Measurements from ENCODE around the gene CELF4.

The CELF4 gene

DNA sequence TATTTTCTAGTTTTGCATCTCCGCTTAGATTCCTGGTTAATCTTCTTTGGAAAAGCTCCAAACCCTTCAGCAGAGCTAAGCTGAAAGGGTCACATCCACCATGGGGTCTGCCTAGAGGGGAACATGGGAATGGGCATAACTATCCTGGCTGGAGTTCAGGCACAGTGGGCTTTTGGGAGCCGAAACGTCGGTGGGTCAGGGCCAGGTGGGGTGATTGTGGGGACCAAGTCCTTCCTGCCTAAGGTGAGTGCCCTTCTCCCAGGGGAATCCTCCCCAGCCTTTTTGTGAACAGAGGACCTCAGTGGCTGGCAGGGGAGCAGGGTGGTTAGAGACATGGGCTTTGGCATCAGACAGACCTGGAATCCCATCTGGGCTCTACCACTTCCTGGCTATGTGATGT lies 60.3 kb downstream of the CELF4 start:
- intact Hi-C loops (cut with DNase I) = no loop called here
- peak in 3 of 10 donors; percentile 30 to 61 (median 59) for DNase-seq

DNA sequence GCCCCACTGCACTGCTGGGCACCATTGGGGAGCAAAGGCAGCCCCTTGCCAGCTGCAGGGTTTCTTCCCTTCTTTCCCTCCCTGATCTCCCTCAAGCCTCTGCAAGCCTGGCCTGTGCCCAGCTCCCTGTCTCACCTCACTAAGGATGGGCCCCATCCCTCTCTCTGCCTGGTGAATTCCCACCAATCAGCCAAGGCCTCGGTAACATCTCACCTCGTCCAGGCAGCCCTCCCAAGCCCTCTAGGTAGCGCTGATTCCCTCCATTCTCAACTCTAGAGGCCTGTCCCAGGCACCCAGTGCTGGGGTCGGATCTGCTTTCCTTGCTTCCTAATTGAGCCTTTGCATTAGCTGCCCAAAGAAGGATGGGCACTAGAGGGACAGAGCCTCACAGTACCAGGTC lies 63.0 kb downstream of the CELF4 start:
- intact Hi-C loops (cut with DNase I) = no loop called here
- DNase-seq = peak in 1 of 10 donors; percentile 75

DNA sequence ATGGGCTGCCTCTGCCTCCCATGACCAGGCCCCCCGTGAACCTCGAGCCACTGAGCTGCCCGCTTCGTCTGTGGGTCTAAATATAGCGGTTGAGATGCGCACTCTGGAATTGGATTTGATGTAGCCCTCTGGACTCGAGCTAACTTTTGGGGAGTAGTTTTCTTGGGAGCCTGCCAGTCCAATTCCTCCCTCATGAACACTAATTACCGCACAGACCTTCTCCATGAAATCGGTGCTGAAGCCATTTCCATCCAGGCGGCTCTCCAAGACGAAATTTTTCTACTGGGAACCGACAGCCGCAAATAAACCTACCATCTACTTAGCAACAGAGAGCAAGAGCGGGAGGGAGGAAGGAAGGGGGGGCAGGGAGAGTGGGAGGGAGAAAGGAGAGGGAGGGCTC lies 63.6 kb downstream of the CELF4 start:
- intact Hi-C loops (cut with DNase I) = no loop called here
- peak in 5 of 10 donors; percentile 17 to 83 (median 71) for DNase-seq

DNA sequence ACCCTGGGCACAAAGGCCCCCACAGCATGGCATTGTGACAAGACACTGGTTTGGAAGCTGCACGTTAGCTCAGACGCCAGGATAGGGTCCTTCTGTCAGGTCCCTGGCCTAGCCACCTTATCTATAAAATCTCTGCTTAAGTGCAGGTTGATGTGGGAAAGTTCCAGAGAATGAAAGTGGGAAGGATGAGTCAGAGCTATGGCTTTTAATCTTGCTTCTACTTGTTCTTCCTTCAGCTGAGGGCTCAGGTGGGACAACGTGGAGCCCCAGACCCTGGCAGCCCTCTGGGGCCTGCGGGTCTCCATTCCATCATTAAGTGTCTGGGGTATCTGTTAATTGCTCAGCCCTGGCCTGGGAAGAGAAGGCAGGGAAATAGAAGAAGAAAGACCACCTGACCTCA lies 64.5 kb downstream of the CELF4 start:
- no peak for DNase-seq
- intact Hi-C loops (cut with DNase I) = no loop called here

DNA sequence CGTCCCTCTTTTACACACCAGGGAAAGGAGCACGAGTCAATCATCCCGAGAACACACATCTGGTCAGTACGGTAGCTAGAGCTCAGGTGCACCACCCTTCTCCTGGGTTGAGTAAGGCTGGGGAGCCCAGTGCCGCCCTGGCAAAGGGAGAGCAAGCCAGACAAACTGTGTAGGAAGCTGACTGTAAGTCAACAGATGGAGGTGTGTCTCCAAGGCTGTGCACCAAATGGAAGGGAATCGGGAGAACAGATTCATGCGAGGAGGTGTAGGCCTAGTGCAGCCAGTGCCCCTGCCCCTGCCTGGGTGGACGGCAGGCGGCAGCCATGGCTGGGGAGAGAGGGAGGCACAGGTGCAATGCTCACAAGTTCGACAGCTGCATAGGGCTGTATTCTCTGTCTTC lies 65.7 kb downstream of the CELF4 start:
- peak in 2 of 10 donors; percentile 76 to 81 for DNase-seq
- intact Hi-C loops (cut with DNase I) = no loop called here

DNA sequence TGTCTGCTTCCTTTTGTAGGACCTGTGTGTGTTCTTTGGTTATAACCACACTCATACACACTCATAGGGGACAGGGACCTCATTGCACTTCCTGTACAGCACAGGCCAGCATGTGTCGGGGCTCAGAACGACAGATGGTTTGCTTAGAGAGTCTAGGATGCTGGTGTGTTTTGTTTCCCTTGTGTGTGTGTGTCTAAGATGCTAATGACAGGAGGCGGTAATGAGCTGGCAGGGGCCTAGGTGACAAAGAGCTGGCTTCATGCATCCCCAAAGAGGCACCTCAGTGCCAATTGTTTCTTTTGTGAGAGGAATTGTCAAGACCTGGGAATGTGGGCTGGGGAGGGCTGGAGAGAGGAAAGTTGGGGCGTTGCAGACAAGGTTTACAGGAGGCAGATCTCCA lies 66.6 kb downstream of the CELF4 start:
- DNase-seq = peak in 1 of 10 donors; percentile 81
- intact Hi-C loops (cut with DNase I) = no loop called here

DNA sequence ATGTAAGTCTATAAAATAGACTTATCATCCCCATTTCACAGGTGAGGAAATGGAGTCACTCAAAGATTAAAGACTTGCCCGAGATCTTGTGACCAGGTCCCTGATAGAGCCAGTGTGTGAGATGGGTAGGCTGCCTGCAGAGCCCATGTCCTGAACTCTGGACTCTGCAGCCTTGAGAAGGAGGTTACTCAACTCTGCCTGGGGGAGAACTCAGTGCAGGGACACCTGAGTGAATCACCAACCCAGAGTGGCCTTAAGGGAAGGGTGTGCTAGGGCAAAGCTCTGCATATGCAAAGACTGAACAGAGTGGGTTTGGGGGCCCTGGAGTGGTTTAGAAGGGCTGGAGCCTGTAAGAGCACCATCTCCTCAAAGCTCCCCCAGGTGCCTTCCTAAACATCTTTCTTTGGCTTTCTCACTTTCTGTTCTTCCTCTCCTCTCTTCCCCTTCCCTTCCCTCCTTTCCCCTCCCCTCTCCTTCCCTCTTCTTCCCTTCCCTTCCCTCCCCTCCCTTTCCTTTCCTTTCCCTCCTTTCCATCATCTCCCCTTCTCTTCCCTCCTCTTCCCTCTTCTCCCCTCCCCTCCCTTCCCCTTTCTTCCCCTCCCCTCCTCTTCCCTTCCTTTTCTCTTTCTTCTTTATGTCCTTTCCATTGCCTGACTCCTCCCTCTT lies 67.6 kb downstream of the CELF4 start:
- intact Hi-C loops (cut with DNase I) = no loop called here
- DNase-seq = peak in 1 of 10 donors; percentile 13

DNA sequence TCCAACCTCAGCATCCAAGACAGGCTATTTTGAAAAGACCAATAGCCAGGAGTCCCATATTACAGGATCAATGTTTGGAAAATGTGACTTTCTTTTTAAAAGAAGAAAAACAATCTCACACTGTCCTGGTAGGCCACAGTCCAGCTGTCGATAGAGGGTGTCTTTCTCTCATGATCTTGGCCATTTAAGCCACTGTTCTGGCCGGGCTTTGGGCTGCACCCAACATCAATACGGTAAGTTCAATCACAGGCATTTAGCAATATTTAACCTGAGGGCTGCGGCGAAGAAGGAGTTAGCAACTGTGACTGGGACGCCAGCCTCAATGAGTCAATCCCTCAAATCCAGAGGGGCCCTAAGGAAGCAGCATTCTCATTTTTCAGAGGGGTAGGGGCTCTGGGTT lies 69.0 kb downstream of the CELF4 start:
- DNase-seq = peak in 1 of 10 donors; percentile 13
- intact Hi-C loops (cut with DNase I) = no loop called here

DNA sequence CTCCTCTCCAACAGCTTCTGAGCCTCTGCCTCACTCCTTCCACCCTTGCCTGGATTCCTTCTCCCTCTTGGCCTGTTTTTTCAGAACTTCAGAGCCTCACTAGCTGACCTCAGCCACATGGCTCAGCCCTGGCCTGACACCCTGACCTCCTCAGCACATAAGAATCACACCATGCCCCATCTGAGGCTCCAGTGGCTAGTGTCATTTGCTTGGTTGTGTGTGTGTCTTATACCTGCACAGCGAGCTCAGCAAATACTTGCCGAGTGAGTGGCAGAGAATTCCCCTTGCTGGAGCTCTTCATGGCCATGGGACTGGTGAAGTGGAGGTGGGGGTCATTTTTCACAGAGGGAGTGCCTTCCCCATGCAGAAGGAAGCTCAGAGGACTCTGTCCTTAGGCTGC lies 70.2 kb downstream of the CELF4 start:
- peak in 1 of 10 donors; percentile 42 for DNase-seq
- intact Hi-C loops (cut with DNase I) = no loop called here

DNA sequence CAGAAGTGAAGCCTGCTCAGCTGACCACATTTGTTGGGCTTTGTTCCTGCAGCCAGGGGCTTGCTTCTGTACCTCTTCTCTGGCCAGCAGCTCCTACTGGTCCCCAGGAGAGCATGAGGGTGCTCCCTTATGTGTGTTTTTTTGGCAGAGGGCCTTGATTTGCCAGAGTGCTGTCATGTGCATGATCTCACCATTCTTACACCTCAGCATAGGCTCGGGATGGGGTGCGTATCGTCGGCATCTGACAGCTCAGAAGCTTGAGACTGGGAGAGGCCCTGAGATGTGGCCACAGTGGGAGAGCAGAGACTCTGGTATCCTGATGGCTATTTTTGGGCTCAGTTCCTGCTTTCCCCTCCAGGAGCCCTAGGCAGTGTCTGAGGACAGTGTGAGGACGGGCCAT lies 71.2 kb downstream of the CELF4 start:
- peak in 2 of 10 donors; percentile 58 to 59 for DNase-seq
- intact Hi-C loops (cut with DNase I) = no loop called here

DNA sequence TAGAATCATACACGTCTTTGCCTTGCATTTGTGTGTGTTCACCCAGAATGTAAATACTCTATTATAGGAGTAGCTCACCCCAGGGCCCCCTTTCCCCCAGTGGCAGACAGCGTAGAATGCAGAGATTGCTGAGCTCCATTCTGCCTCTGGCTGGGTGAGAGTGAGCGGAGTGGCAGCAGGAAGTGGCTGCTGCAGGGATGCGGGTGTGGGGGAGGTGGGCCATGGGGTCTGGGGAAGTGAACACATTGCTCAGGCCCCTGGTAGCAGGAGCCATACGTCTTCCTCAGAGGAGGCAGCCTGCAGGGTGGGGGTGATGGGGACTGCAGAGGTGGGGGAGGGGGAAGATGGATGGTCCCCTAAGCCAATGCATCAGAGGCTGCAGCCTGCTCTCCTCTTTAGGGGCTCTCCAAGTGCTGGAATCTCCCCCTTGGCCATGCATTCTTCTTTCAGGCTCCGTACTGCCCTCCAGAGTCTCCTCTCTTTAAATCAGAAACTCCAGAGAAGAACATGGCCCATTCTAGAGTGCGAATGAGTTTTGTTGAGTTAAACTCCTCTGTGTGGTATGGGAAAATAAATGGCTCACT lies 72.2 kb downstream of the CELF4 start:
- intact Hi-C loops (cut with DNase I) = no loop called here
- peak in 2 of 10 donors; percentile 26 to 55 for DNase-seq

DNA sequence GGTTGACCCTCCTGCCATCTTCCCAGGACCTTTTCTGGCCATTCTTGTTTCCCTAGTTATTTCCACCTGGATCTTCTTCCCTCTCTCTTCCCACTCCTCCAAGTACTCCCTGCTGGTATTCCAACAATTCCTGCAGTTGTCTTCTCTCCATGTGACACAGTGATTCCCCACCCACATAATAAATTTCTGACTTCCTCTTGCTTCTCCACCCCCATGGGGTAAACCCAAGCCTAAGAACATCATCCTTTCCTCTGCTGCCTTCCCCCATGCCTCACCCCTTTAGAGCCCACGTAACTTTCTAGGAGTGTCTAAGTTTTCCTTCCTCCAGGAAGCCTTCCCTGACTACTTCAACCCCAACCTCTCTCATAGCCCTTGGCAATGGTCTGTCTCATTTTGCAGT lies 72.6 kb downstream of the CELF4 start:
- DNase-seq = no peak
- intact Hi-C loops (cut with DNase I) = no loop called here

DNA sequence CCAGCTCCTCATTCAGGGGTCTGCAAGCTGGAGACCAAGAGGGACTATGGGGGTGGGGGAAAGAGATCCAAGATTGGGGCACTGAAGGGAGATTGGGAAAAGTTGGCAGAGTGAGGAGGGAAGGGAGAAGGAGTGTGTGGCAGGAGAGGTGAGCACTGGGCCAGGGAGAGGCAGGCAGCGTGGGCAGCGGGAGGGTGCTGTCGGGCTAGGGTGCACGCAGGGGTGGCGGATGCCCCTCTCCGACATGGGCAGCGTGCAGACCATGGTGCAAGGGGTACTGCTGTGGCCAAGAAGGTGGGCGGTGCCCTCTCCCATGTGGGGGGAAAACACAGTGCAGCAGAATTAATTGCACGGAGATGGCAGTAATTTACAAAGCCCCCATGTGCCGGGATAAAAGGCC lies 74.1 kb downstream of the CELF4 start:
- intact Hi-C loops (cut with DNase I) = no loop called here
- DNase-seq = peak in 2 of 10 donors; percentile 59 to 73

DNA sequence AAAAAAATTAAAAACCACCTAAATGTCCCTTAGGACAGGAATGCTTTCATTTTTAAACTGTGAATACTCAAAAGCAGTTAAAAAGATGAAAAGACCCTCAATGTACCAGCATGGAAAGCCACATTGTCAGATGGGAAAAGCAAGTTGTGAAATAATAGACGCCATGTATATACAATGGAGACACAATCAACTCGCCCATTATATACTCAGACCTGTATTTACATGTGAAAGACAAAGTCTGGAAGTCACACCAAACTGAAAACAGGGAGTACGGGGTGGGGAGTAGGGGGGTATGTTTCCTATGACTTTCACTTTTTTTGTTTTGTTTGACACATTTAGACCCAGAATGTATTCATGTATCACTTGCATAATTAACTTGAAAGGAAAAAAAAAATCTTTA lies 75.6 kb downstream of the CELF4 start:
- intact Hi-C loops (cut with DNase I) = no loop called here

DNA sequence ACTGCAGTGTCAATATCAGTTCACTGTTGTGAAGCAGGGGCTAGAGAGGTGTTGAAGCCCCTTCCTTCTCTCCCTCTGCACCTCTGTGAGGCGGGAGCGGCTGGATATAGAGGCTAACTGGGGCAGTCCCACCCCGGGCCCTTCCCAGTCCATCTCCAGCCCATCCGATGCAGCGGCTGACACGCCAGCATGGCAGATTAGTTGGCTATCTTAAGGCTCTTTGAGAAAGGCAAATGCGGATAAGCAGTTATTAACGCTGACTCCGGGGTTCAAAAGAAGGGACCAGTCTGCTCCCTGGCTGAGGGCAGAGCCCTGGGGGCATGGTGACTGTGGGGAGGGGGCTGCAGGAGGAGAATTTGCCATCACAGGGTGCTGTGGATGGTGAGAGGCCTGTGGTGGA lies 76.6 kb downstream of the CELF4 start:
- intact Hi-C loops (cut with DNase I) = no loop called here
- DNase-seq = peak in 1 of 10 donors; percentile 59

More for the DNA sequence above, 75.6 kb downstream of the CELF4 start:
- DNase-seq = no peak

DNA sequence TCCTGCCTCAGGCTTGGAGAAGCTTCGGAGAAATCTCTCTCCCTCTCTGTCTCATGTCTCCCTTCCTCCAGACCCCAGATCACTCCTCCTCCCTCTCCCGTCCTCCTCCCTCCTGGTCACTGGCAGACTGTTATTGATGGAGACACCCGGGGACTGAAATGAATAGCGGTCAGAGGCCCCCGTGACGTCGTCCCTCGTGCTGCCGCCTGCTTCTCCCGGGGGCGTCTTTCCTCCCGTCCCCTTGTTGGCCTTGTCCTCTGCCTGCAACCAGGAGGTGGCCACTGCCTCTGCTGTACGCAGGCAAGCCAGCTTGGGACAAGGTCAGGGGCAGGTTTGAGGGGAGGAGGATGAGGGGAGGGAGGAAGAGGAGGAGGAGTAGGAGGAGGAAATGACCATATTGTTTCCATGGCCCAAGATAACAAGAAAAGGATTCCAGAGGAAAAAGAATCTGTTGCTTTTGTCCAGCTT lies 78.2 kb downstream of the CELF4 start:
- intact Hi-C loops (cut with DNase I) = no loop called here
- peak in 1 of 10 donors; percentile 32 for DNase-seq

DNA sequence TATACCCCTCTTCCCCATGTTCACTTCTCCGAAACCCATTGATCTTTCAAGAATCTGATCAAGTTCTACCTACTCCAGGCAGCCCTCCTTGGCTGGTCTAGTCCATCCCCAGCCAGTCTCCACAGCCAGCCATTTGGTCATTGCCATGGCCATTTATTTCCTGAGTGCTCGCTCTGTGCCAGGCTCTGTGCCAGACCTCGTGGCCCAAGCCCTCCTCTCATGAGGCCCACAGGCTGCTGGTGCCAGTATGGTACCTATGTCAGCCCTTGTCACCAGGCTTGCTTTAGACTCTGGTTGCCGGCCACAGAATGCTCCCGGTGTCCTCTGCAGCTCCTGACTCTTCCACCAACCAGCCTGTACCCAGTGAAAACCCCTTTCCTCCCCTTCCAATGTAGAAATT lies 78.8 kb downstream of the CELF4 start:
- DNase-seq = peak in 1 of 10 donors; percentile 62
- intact Hi-C loops (cut with DNase I) = no loop called here

DNA sequence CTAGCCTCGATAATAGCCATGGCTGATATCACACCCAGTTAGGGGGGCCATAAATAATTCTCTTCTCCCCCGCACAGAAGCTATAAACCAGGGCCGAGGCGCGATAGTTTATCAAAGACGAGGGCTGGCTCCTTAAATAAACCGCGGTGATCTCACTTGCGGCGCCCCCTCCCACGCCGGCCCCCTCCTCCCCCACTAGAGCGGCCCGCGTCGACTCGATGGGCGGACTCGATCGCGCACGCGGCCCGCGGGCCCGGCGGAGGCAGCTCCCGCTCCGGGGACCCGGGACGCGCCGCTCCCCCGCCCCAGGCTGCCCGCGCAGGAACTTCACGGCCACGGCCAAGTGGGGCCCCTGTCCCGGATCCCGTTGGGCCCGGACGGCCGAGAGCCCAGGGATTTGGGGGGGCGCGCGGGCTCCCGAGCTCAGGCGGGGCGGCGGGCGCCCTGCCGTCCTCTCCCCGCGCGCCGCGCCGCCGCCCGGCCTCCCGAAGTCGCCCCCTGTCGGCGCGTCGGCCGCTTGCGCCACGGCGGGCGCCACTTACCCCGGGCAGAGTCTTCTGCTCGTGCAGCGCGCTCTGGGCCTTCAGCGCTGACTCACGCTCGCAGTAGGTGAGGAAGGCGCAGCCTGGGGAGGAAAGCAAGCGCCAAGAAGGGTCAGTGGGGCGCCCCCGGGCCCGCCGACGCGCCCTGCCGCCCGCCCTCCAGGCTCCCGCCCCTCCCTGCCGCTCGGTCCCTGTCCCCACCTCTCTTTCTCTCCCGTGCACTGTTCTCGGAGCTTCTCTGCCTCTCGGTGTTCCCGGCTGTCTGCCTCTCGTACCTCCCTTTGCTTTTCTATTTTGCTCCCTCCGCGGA lies 80.4 kb downstream of the CELF4 start:
- peak in 5 of 10 donors; percentile 33 to 88 (median 81) for DNase-seq
- intact Hi-C loops (cut with DNase I) = no loop called here

DNA sequence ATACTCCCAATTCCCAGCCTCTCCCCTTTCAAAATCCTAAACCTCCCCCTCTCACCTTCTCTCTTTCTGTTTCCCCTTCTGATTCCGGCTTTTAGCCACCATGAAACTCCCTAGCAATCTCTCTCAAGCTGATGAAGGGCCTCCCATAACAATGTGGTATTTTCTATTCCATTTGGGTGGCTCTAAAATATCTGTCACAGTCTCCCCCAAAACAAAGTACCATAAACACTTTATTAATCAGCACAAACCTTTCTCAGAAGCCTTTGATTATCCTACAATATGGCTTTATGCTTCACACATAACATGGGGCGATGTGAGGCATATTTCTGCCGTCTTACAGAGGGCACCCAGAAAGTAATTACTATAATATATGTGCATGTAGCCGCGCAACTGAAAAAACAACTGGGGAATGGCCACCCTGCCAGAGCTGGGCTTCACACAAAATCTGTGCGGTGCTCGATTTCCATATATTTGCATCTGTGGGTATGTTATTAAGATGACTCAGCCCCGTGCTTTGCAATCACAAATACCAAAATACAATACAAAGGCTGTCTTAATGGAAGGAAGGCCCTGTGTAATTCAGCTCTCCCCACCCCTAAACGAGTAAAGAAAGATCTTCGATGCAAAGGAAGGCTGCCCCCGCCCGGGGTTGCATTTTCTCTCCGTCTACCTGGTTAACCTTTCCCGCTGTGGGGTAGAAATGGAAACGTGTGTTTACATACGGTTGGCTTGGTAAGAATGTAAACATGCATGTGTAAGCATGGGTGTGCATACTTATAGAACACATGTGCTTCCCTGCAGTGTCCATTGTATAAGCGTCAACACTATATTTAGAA lies 81.4 kb downstream of the CELF4 start:
- intact Hi-C loops (cut with DNase I) = no loop called here
- DNase-seq = no peak

DNA sequence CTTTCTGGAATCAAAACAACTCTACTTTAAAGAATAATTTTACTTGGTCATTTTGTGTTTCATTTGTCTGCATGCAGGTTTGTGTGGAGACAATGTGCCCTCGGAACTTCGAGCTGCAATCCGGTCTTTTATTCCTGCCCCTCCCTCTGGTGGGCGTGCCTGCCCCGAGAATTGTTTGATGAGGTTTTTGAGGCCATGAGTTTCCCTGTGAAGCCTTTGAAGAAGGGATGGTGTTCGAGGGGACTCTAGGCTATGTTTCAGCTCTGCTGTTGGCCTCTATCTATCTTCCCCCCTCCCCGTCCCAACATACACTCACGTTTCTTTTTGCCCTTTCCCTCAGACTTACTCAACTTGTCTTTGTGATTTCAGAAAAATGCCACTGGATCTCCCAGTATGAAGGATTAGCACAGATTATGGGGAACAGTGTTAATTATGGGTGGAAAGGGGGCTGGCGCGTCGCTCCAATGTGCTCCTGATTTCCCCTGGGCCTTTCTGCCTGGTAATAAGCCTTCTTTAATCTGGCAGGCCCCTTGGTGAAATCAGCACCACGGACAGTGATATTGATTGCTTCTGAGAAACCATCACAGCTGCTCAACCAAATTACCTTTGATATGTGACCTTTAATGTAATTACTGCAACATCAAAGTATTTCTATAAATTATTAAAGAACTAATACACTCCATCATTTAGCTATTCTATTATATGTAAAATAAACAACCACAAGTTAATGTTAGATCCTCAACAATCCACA lies 82.2 kb downstream of the CELF4 start:
- intact Hi-C loops (cut with DNase I) = no loop called here
- no peak for DNase-seq

Data from posterior cingulate gyrus (tissue), 11 donors.